A172 (cell line): Measurements from ENCODE around the gene FARSA. TPM values are rescaled to one million over a fixed set of nuclear protein-coding genes. Genes with fewer than 3 reads are reported as not detected.

Experiments used
- total RNA-seq: library from RNA; depleted of rRNA; stranded (reverse); fragments of >200 nt; shearing (Covaris generic); gene quantifications from 2 replicates; pipeline ENCODE4 v1.2.3, GENCODE V29; 2014; rRNA removed

FARSA gene
- total RNA-seq, 1 experiment from 2014 or later, result 99.1 TPM

Other genes with a start within 250 kb of the FARSA start
- gene GNG14, start 245.7 kb downstream of the FARSA start, total RNA-seq, result not detected in 2 replicates
- gene FBXW9, start 237.1 kb downstream of the FARSA start, total RNA-seq, result 16.7 and 21.8 TPM in 2 replicates
- gene TNPO2, start 209.8 kb downstream of the FARSA start, total RNA-seq, result 9.3 and 14.5 TPM in 2 replicates
- gene TRIR, start 199.0 kb downstream of the FARSA start, total RNA-seq, result 344 and 364 TPM in 2 replicates
- gene GET3, start 196.2 kb downstream of the FARSA start, total RNA-seq, result 198 and 212 TPM in 2 replicates
- gene BEST2, start 181.9 kb downstream of the FARSA start, total RNA-seq, result not detected in 2 replicates
- 10.2 and 20.5 TPM in 2 replicates for gene HOOK2, start 158.2 kb downstream of the FARSA start, total RNA-seq
- 79.1 and 85.7 TPM in 2 replicates for gene JUNB, start 142.2 kb downstream of the FARSA start, total RNA-seq
- not detected in 2 replicates for gene PRDX2, start 131.9 kb downstream of the FARSA start, total RNA-seq
- gene THSD8, start 131.6 kb downstream of the FARSA start, total RNA-seq, result not detected in 2 replicates
- gene RNASEH2A, start 127.1 kb downstream of the FARSA start, total RNA-seq, result 88.8 and 89.6 TPM in 2 replicates
- gene RTBDN, start 99.1 kb downstream of the FARSA start, total RNA-seq, result 3.4 TPM in 1 of 2 replicates, not detected in the other
- 1.3 and 3.2 TPM in 2 replicates for gene MAST1, start 95.2 kb downstream of the FARSA start, total RNA-seq
- 61.3 and 74.4 TPM in 2 replicates for gene DNASE2, start 52.3 kb downstream of the FARSA start, total RNA-seq
- gene KLF1, start 46.5 kb downstream of the FARSA start, total RNA-seq, result not detected in 2 replicates
- gene GCDH, start 42.6 kb downstream of the FARSA start, total RNA-seq, result 25.0 and 25.8 TPM in 2 replicates
- 0.12 and 0.28 TPM in 2 replicates for gene SYCE2, start 14.4 kb downstream of the FARSA start, total RNA-seq
- 1,790 and 1,863 TPM in 2 replicates for gene CALR, start 4.9 kb upstream of the FARSA start, total RNA-seq
- gene RAD23A, start 12.2 kb upstream of the FARSA start, total RNA-seq, result 180 and 185 TPM in 2 replicates
- 64.2 and 82.8 TPM in 2 replicates for gene GADD45GIP1, start 23.5 kb upstream of the FARSA start, total RNA-seq
- 0.10 and 0.36 TPM in 2 replicates for gene DAND5, start 35.9 kb upstream of the FARSA start, total RNA-seq
- gene NFIX, start 61.8 kb upstream of the FARSA start, total RNA-seq, result 17.0 and 25.7 TPM in 2 replicates
- gene LYL1, start 169.1 kb upstream of the FARSA start, total RNA-seq, result not detected in 2 replicates
- 46.7 and 49.1 TPM in 2 replicates for gene TRMT1, start 183.0 kb upstream of the FARSA start, total RNA-seq
- gene NACC1, start 184.6 kb upstream of the FARSA start, total RNA-seq, result 85.9 and 101 TPM in 2 replicates
- gene STX10, start 216.7 kb upstream of the FARSA start, total RNA-seq, result 129 and 147 TPM in 2 replicates
- gene IER2, start 216.7 kb upstream of the FARSA start, total RNA-seq, result 37.3 and 61.1 TPM in 2 replicates